Stimulated activated CD4-positive, alpha-beta T cell treated with anti-CD3 and anti-CD28 coated beads, Interleukin-2, amount 100 ng/mL, for 48 hours (primary cell): Measurements from ENCODE around the gene GALNT2.

Experiments
- DNase-seq, 2 donors: peaks; one replicate each; pipeline ENCODE4 v3.0.0-alpha.2; 2020

The GALNT2 gene

GRCh38 chr1:230248016-230248888, 181.2 kb downstream of the GALNT2 start:
- DNase-seq = no peak

DNA sequence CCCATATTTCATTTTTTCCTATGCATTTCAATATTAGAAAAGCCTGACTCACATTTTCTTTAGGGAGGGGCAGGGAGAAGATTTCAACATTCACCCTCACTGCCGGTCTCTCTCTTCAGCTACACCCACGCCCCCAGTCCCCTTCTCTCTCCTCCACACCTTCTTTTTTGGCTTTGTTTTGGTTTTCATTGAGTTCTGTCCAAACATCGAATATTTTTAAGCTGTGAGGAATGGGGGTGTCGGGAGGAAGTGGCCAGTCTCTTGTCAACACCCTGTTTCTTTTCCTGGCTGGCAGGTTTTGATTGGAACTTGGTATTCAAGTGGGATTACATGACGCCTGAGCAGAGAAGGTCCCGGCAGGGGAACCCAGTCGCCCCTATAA, 181.8 kb downstream of the GALNT2 start:
- no peak for DNase-seq

DNA sequence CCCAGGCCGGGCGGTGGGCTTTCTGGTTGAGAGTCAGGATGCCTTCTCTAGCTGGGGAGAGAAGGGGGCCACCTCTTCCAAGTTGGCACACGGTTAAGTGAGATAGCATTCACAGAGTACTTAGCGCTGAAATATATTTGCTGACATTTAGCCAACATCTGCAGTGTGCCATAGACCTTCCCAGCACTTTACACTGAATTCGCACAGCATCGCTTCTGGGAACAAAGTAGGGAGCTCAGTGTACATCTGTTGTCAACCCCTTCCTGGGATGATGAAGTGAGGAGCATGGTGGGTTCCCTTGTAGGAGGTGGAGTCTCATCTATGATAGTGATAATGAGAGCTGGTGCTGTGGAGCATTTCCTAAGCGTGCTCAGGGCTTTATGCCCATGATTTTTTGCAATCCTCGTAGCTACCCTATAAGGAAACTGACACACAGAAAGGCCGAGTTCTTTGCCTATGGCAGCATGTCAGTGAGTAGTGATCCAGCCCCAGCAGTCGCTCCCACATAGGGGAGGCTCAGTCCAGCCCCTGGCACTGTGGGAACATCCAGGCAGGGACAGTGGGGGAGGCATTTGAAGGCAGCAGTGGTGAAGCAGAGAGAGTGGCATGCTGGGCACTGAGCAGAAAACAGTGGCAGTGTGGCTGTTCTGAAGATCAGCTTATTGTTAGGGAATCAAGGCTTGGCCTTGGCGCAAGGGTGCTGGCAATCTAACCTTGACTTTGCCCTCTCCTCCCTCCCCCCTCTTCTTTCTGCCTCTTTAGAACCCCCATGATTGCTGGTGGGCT, 182.8 kb downstream of the GALNT2 start:
- no peak for DNase-seq

- DNase-seq = no peak
Measured at GRCh38 chr1:230250666-230251065, 183.6 kb downstream of the GALNT2 start.

DNA sequence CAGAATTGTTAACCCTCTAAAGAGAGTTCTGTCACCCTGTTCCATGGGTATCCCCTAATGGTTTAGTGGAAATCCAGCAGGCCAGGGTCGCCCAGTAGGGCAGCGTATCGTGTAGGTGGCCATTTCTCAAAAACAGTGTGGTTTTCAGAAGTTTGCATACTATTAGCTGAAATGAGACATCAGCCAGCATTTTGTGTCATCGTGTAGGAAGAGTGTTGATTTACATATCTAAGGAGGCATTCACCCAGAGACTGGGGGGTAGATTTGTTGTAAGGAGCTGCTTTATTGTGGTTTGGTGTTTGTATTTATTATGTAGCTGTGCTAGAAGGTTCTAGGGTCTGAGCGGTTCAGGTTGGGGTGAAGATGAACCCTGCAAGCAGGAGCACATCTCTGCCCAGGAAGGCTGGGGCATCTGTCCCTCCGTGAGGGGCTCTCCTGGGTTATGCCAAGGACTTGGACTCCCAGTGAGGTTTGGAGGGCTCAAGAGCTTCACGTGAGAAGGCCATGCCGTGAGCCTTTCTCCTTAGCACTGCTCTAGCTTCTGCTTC, 184.7 kb downstream of the GALNT2 start:
- no peak for DNase-seq

- DNase-seq = no peak
Measured at GRCh38 chr1:230253150-230253549, 186.1 kb downstream of the GALNT2 start.

GRCh38 chr1:230254265-230254664, 187.2 kb downstream of the GALNT2 start:
- no peak for DNase-seq

DNA sequence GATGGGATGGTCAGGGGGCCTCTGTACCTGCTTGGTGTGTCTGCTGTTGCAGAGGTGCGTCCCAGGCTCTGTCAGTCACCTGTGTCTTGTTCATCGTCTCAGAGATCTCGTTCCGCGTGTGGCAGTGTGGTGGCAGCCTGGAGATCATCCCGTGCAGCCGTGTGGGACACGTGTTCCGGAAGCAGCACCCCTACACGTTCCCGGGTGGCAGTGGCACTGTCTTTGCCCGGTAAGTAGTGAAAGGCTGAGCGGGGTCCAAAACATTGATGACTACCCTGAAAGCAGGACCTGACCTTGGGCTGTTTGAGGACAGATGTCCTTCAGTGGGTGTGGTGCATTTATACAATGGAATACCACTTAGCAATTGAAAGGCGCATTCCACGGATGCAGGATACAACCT, 188.1 kb downstream of the GALNT2 start:
- DNase-seq = no peak

DNA sequence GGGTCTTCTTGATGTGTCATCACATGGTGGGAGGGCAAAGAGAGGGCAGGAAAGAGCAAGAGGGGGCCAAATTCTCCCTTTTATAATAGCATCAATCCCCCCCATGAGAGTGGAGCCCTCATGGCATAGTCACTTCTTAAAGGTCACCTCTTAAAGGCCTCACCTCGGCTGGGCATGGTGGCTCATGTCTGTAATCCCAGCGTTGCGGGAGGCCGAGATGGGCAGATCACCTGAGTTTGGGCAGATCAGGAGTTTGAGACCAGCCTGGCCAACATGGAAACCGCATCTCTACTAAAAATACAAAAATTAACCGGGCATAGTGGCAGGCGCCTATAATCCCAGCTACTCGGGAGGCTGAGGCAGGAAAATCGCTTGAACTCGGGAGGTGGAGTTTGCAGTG, 189.0 kb downstream of the GALNT2 start:
- DNase-seq = no peak

GRCh38 chr1:230256896-230257295, 189.9 kb downstream of the GALNT2 start:
- DNase-seq = no peak

DNA sequence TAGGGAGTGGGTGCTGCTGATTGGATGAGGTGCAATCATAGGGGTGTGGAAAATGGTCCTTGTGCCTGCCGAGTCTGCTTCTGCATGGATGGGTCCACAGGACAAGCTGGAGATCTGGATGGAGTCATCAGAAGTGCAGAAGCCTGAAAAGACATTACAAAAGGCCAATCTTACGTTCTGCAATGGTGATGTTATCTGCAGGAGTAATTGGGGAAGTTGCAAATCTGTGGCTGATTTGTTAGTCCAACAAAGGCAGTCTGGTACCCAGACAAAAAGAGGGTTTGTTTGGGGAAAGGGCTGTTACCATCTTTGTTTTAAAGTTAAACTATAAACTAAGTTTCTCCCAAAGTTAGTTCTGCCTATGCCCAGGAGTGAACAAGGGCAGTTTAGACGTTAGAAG, 192.6 kb downstream of the GALNT2 start:
- no peak for DNase-seq

GRCh38 chr1:230260831-230261230, 193.8 kb downstream of the GALNT2 start:
- DNase-seq = no peak

- DNase-seq = no peak
Measured at GRCh38 chr1:230261928-230262650, 195.1 kb downstream of the GALNT2 start.

DNA sequence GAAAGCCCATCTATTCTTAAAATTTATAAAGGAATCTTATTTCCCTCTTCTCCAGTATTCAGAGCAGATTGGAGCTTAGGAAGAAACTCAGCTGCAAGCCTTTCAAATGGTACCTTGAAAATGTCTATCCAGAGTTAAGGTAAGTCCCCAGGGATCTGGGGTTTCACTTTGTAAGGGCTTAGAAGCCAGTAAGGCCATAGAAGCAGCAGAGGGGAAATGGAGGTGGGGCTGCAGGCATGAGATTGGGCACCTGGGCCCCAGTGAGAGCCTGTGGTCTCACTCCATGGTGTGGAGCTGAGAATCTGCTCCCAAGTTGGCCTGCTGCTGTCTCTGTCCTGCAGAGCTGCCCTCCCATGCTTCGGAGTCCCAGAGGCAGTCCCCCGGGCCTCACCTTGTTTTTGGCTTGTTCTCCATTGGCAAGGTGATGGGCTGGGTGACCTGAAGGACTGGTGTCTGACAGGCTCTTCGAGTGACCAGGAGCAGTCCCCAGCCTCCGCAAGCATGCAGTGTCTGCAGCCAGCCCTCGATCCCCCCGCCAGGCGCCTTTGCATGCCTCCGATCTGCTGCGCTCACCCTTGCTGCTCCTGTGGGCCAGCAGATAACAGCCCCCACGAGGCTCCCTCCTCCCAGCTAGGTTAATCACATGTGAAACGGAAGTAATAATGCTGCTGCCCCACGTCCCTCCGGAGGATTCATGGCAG, 196.0 kb downstream of the GALNT2 start:
- no peak for DNase-seq

GRCh38 chr1:230263568-230264195, 196.6 kb downstream of the GALNT2 start:
- no peak for DNase-seq

- no peak for DNase-seq
Measured at GRCh38 chr1:230264342-230264741, 197.3 kb downstream of the GALNT2 start.

GRCh38 chr1:230265200-230266115, 198.4 kb downstream of the GALNT2 start:
- no peak for DNase-seq

DNA sequence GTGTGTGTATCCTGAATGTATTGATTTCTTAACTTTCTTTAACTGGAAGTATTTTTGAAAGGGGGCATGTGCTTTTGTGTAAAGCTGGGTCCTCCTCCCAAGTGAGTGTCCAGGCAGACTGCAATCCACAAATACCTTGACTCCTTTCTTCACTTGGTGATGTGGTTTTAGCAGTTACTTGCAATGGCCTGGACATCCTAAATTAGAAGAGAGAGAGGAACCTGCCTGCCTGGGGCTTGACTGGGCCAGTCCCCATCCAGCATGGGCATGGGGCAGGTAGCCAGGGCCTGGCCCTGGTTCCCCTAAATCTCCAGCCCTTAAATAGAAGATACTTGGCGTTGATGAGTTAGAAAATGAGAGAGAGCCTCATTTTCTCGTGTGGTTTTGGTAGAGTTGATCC, 199.4 kb downstream of the GALNT2 start:
- no peak for DNase-seq

DNA sequence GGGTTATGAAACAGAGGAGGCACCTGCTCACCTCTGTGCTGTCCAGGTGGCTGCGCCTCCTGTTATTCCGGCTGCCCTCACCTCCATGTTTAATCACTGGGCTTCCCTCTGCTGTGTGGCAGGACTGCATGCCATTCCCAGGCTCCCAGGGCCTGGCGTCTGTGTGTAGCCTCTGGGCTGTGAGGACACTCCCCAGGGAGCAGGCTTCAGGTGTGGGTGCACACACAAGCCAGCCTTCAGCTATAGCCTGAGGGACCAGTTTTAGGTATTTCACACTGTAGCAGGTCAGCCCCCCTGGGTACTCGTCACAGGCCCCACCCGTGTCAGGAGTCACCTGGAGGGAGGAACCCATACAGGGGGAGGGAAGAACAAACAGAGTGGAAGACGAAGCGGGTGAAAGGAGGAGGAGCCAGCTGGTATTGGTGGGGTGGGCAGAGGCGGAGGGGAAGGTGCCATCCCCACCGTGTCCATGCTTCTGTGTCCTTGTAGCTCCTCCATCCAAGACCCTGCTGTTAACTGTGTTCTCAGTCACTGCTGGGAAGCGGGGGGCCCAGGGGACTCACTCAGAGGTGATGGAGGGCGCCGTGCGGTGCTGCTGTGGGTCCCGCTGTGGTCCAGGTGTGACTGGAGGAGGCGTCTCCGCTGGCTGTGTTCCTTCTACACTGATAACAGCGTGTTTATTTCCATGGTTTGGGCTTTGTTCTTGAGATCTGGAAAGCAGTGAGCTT, 200.5 kb downstream of the GALNT2 start:
- no peak for DNase-seq
